ENCODE data around the gene PFKFB3. TPM values are rescaled to one million over a fixed set of nuclear protein-coding genes. Genes with fewer than 3 reads are reported as not detected.

The PFKFB3 gene
- total and polyA plus RNA-seq, 2 of the 4 experiments (the other 2 are of a cell fraction) = 34.1 to 45.5 TPM

GRCh38 chr10:6179078-6179477 lies 23.7 kb upstream of the PFKFB3 start:
- H4K5ac ChIP-seq (ENCODE audit: low read depth, low read length) = no peak overlapping the region
- H3K14ac ChIP-seq (replicated peaks; ENCODE audit: low read depth, low read length) = no peak overlapping the region
- H3K36me3 ChIP-seq (ENCODE audit: control insufficient read depth, insufficient read depth, low read length) = 0 out of 2 replicates have a peak, but pooled peaks cover 3% of the 10 kb centered on the region
- ATAC-seq (ENCODE audit: low read depth) = no peak
- no peak overlapping the region for H3K23ac ChIP-seq (ENCODE audit: low read depth, low read length)
- no peak overlapping the region for H3K56ac ChIP-seq (ENCODE audit: extremely low read depth, insufficient read depth, low read length)
- no peak overlapping the region for H4K91ac ChIP-seq (ENCODE audit: insufficient read depth, low read depth, low read length)
- peaks cover 11% of the 10 kb centered on the region for H3K4me1 ChIP-seq (ENCODE audit: control insufficient read depth, insufficient read depth, low read length)
- CTCF ChIA-PET = interaction anchor here (1.1 to 1.3 kb wide), 2 partner anchors 12 to 223 kb away, joined by 3 to 4 read pairs; no protein-coding TSS in a partner anchor
- H3K4me3 ChIP-seq (ENCODE audit: insufficient read depth, low read depth, low read length) = no peak overlapping the region
- no peak overlapping the region for H3K9ac ChIP-seq (ENCODE audit: low read depth, low read length)
- H2BK15ac ChIP-seq (ENCODE audit: low read depth, low read length) = no peak overlapping the region
- peaks cover 23% of the 10 kb centered on the region for H3K9me1 ChIP-seq (ENCODE audit: insufficient read depth, low read length)
- intact Hi-C loops (cut with micrococcal nuclease) = no loop called here
- H3K79me1 ChIP-seq (ENCODE audit: low read depth in 1 of 2, low read length in 2 of 2) = peaks cover 54 to 88% of the 10 kb centered on the region in 2 experiments
- peaks cover 65% of the 10 kb centered on the region for H4K20me1 ChIP-seq (ENCODE audit: insufficient read depth, low read length)
- H3K9me3 ChIP-seq (ENCODE audit: control insufficient read depth, insufficient read depth, low read length) = no peaks in the 10 kb centered on the region
- H2AK5ac ChIP-seq (ENCODE audit: low read depth, low read length) = no peak overlapping the region
- H2AFZ ChIP-seq (replicated peaks; ENCODE audit: low read length, poor library complexity) = no peak overlapping the region
- no peaks in the 10 kb centered on the region for H3K27me3 ChIP-seq (ENCODE audit: control insufficient read depth, insufficient read depth, low read length)
- no peak overlapping the region for H2BK20ac ChIP-seq (ENCODE audit: low read depth, low read length)
- 100% methylated on average over 1 of the region's 8 CpGs; no CpG with 5 or more reads in 1 of the 2 experiments for WGBS, 2 experiments (ENCODE audit: extremely low coverage in 2 of 2, insufficient read length in 1 of 2)
- in situ Hi-C loops (cut with MboI; ENCODE audit: low sequenced_read_pairs) = no loop called here
- TF ChIP-seq ELK1 (IDR thresholded peaks at IDR 0.05; ENCODE audit: borderline replicate concordance, low read depth, low read length) = no peak
- no peak for TF ChIP-seq MXI1 (IDR thresholded peaks at IDR 0.05; ENCODE audit: borderline replicate concordance, low read depth, low read length)
- TF ChIP-seq NFE2L2 (IDR thresholded peaks at IDR 0.05; ENCODE audit: low read depth, low read length) = no peak
- TF ChIP-seq FOS (IDR thresholded peaks at IDR 0.05; ENCODE audit: low read depth, low read length) = no peak
- TF ChIP-seq CTCF (conservative IDR thresholded peaks at IDR 0.05; ENCODE audit: low read depth, low read length) = no peak
- TF ChIP-seq MAFK (IDR thresholded peaks at IDR 0.05; ENCODE audit: low read depth, low read length) = no peak
- TF ChIP-seq RCOR1 (IDR thresholded peaks at IDR 0.05; ENCODE audit: insufficient replicate concordance, low read length) = no peak
- TF ChIP-seq CEBPB (IDR thresholded peaks at IDR 0.05; ENCODE audit: low read depth, low read length) = no peak
- no peak for TF ChIP-seq USF2 (IDR thresholded peaks at IDR 0.05; ENCODE audit: low read depth, low read length)
- TF ChIP-seq POLR2A (IDR thresholded peaks at IDR 0.05; ENCODE audit: low read depth, low read length) = no peak
- no peak for TF ChIP-seq RFX5 (IDR thresholded peaks at IDR 0.05; ENCODE audit: low read depth, low read length)
- no peak for TF ChIP-seq SMC3 (IDR thresholded peaks at IDR 0.05; ENCODE audit: low read depth, low read length)
- TF ChIP-seq CHD1 (IDR thresholded peaks at IDR 0.05; ENCODE audit: low read depth, low read length) = no peak
- no peak overlapping the region for H4K8ac ChIP-seq (ENCODE audit: low read depth in 2 of 2, low read length in 2 of 2)
- no peak overlapping the region for H2BK5ac ChIP-seq (ENCODE audit: low read depth, low read length, poor library complexity, severe bottlenecking)
- H3K4me2 ChIP-seq (ENCODE audit: low read depth, low read length) = no peak overlapping the region
- H3K18ac ChIP-seq (ENCODE audit: low read depth, low read length) = no peak overlapping the region
- DNase-seq = no peak
- no peak overlapping the region for H3K4ac ChIP-seq (ENCODE audit: low read depth, low read length)
- H2AK9ac ChIP-seq (replicated peaks; ENCODE audit: low read depth, low read length, poor library complexity) = no peak overlapping the region
- no TSS peak for BruUV-seq (replicated peaks)
- H2BK120ac ChIP-seq (ENCODE audit: low read depth, low read length) = no peak overlapping the region
- dilution Hi-C loops (cut with HindIII; ENCODE audit: low sequenced_read_pairs, unreplicated experiment) = no loop called here
- no peak overlapping the region for H3K27ac ChIP-seq (ENCODE audit: insufficient read depth, low read length)
- POLR2A ChIA-PET (ENCODE audit: unreplicated experiment) = no interaction called here
